H1 (cell line): Measurements from ENCODE around the gene TPST2. TPM values are rescaled to one million over a fixed set of nuclear protein-coding genes. Genes with fewer than 3 reads are reported as not detected.

Experiments
- CTCF ChIA-PET: fragments of 300-600 bp; sonication (Branson Sonifier 250); formaldehyde crosslinking; loops from one replicate; lab custom pipeline; 2021; ENCODE audit not compliant: partially characterized antibody; lab: Charles Lee
- POLR2A ChIA-PET: fragments of 300-600 bp; sonication (Branson Sonifier 250); formaldehyde crosslinking; loops from one replicate; lab custom pipeline; 2021; ENCODE audit warnings: inconsistent platforms; ENCODE audit not compliant: partially characterized antibody; lab: Charles Lee
- DNase-seq, 2 experiments: peaks; one replicate each; pipeline versions ENCODE4 v3.0.0 to v3.0.0-alpha.2; 2010 to 2022; ENCODE audit warnings: low spot score in 2 of 2, low read depth in 1 of 2, mixed read lengths in 1 of 2
- FAIRE-seq: peaks from 2 replicates; lab custom pipeline; 2011; peaks lifted over from hg19 to GRCh38; lab: Jason Lieb, UNC
- H2AFZ ChIP-seq: 2 replicates; pipeline ENCODE4 v1.8.1; 2012; ENCODE audit warnings: low read length, inconsistent platforms
- H2AK5ac ChIP-seq: 2 replicates; pipeline ENCODE4 v1.6.1; 2013; ENCODE audit warnings: low read depth, low read length
- H2BK120ac ChIP-seq: replicated peaks from 2 replicates; pipeline ENCODE3; 2013; ENCODE audit warnings: low read depth, low read length, inconsistent platforms
- H2BK12ac ChIP-seq: 2 replicates; pipeline ENCODE4 v1.6.1; 2013; ENCODE audit warnings: low read depth, low read length
- H2BK15ac ChIP-seq: 2 replicates; pipeline ENCODE4 v1.6.1; 2013; ENCODE audit warnings: low read length
- H2BK20ac ChIP-seq: 2 replicates; pipeline ENCODE4 v1.6.1; 2013; ENCODE audit warnings: low read length
- H2BK5ac ChIP-seq: 2 replicates; pipeline ENCODE4 v1.6.1; 2013; ENCODE audit warnings: low read depth, low read length
- H3K14ac ChIP-seq: 2 replicates; pipeline ENCODE4 v1.6.1; 2013; ENCODE audit warnings: inconsistent platforms; ENCODE audit not compliant: insufficient read length
- H3K18ac ChIP-seq: 2 replicates; pipeline ENCODE4 v1.6.1; 2013; ENCODE audit warnings: low read length; ENCODE audit errors: extremely low read depth
- H3K23ac ChIP-seq: 2 replicates; pipeline ENCODE4 v1.6.1; 2013; ENCODE audit warnings: inconsistent platforms; ENCODE audit not compliant: insufficient read length
- H3K23me2 ChIP-seq: 2 replicates; pipeline ENCODE4 v1.6.1; 2013; ENCODE audit warnings: low read depth, low read length
- H3K27ac ChIP-seq: 2 replicates; pipeline ENCODE4 v1.6.1; 2011; ENCODE audit warnings: low read depth, low read length, inconsistent platforms
- H3K27me3 ChIP-seq, 4 experiments: replicated peaks in 1 of 4; 1 replicate in 1 of 4; 2 replicates in 3 of 4; pipeline versions ENCODE4 v1.6.1 to v1.8.1; 2011 to 2013; ENCODE audit warnings: low read length in 3 of 4, mild to moderate bottlenecking in 3 of 4, inconsistent platforms in 2 of 4, mixed read lengths in 2 of 4, moderate library complexity in 1 of 4; ENCODE audit not compliant: control insufficient read depth in 3 of 4, insufficient read depth in 3 of 4; ENCODE audit errors: extremely low read depth in 1 of 4
- H3K36me3 ChIP-seq, 4 experiments: 2 replicates each; pipeline versions ENCODE4 v1.6.1 to v1.8.1; 2011 to 2013; ENCODE audit warnings: mild to moderate bottlenecking in 4 of 4, low read length in 3 of 4, moderate library complexity in 2 of 4, control low read depth in 1 of 4, inconsistent platforms in 1 of 4; ENCODE audit not compliant: insufficient read depth in 4 of 4, control insufficient read depth in 2 of 4
- H3K4ac ChIP-seq: replicated peaks from 2 replicates; pipeline ENCODE3; 2013; ENCODE audit warnings: low read length, low read depth, mixed read lengths, inconsistent platforms; ENCODE audit not compliant: insufficient read length
- H3K4me1 ChIP-seq, 4 experiments: replicated peaks in 1 of 4; 1 replicate in 1 of 4; 2 replicates in 3 of 4; pipeline versions ENCODE4 v1.6.1 to v1.8.1; 2011 to 2013; ENCODE audit warnings: low read length in 3 of 4, inconsistent platforms in 2 of 4, mixed read lengths in 1 of 4; ENCODE audit not compliant: insufficient read depth in 4 of 4, control insufficient read depth in 3 of 4
- H3K4me2 ChIP-seq, 2 experiments: 2 replicates each; pipeline versions ENCODE4 v1.6.1 to v1.8.1; 2011 to 2013; ENCODE audit warnings: low read depth in 2 of 2, low read length in 2 of 2, control low read depth in 1 of 2, inconsistent platforms in 1 of 2, mild to moderate bottlenecking in 1 of 2; ENCODE audit not compliant: insufficient read depth in 1 of 2
- H3K4me3 ChIP-seq, 4 experiments: fragments of 200-600, 300-600 bp in 1 of 4; sonication (generic), shearing (Covaris generic), sonication (Bioruptor Twin) in 1 of 4; 2 replicates each; pipeline versions ENCODE4 v1.5.1 to v1.8.1; 2011 to 2016; ENCODE audit warnings: low read length in 4 of 4, low read depth in 3 of 4, control low read depth in 2 of 4, inconsistent platforms in 2 of 4, mild to moderate bottlenecking in 2 of 4, mixed read lengths in 1 of 4, moderate library complexity in 1 of 4; ENCODE audit not compliant: insufficient read depth in 2 of 4; ENCODE audit errors: extremely low read depth in 1 of 4
- H3K56ac ChIP-seq: replicated peaks from 2 replicates; pipeline ENCODE3; 2013; ENCODE audit warnings: low read depth, mild to moderate bottlenecking, mixed read lengths, low read length, inconsistent platforms; ENCODE audit not compliant: insufficient read length
- H3K79me1 ChIP-seq: 2 replicates; pipeline ENCODE4 v1.6.1; 2013; ENCODE audit warnings: low read depth, low read length, control low read depth
- H3K79me2 ChIP-seq, 2 experiments: 2 replicates each; pipeline versions ENCODE4 v1.6.1 to v1.8.1; 2012 to 2013; ENCODE audit warnings: low read length in 2 of 2, mild to moderate bottlenecking in 2 of 2, inconsistent platforms in 1 of 2; ENCODE audit not compliant: insufficient read depth in 2 of 2, control insufficient read depth in 1 of 2
- H3K9ac ChIP-seq, 4 experiments: replicated peaks in 1 of 4; 1 replicate in 1 of 4; 2 replicates in 3 of 4; pipeline versions ENCODE4 v1.6.1 to v1.8.1; 2011 to 2013; ENCODE audit warnings: low read depth in 3 of 4, low read length in 3 of 4, control low read depth in 2 of 4, mild to moderate bottlenecking in 2 of 4, moderate library complexity in 2 of 4, inconsistent platforms in 1 of 4; ENCODE audit errors: extremely low read depth in 1 of 4
- H3K9me3 ChIP-seq, 2 experiments: 2 replicates each; pipeline versions ENCODE4 v1.6.1 to v1.8.1; 2012 to 2013; ENCODE audit warnings: mild to moderate bottlenecking in 2 of 2, moderate library complexity in 2 of 2, control low read depth in 1 of 2, inconsistent platforms in 1 of 2, low read depth in 1 of 2, low read length in 1 of 2, mixed read lengths in 1 of 2; ENCODE audit not compliant: insufficient read depth in 2 of 2
- H4K20me1 ChIP-seq, 2 experiments: replicated peaks in 1 of 2; 2 replicates each; pipeline versions ENCODE3 to v1.8.1; 2011 to 2013; ENCODE audit warnings: inconsistent platforms in 2 of 2, low read length in 2 of 2, mild to moderate bottlenecking in 1 of 2; ENCODE audit not compliant: insufficient read depth in 2 of 2, control insufficient read depth in 1 of 2
- H4K5ac ChIP-seq: 2 replicates; pipeline ENCODE4 v1.6.1; 2013; ENCODE audit warnings: low read length, low read depth, mixed read lengths, inconsistent platforms; ENCODE audit not compliant: insufficient read length
- H4K8ac ChIP-seq: 2 replicates; pipeline ENCODE4 v1.8.0; 2013; ENCODE audit warnings: mild to moderate bottlenecking, moderate library complexity, low read length, inconsistent platforms; ENCODE audit not compliant: insufficient read depth; ENCODE audit errors: extremely low read depth
- H4K91ac ChIP-seq: replicated peaks from 2 replicates; pipeline ENCODE3; 2013; ENCODE audit warnings: low read length, mixed read lengths, inconsistent platforms; ENCODE audit not compliant: insufficient read length
- GABPA ChIP-seq: IDR thresholded peaks from 2 replicates; pipeline ENCODE4 v1.6.1; 2011; ENCODE audit warnings: mild to moderate bottlenecking, low read length, moderate library complexity, borderline replicate concordance; ENCODE audit not compliant: insufficient read depth
- RAD21 ChIP-seq, 2 experiments: IDR thresholded peaks in 1 of 2; conservative IDR thresholded peaks in 1 of 2; 2 replicates each; pipeline ENCODE4 v1.6.1; 2011; ENCODE audit warnings: low read depth in 2 of 2, low read length in 2 of 2, improper control_type of control experiment in 1 of 2, inconsistent platforms in 1 of 2, mild to moderate bottlenecking in 1 of 2, moderate library complexity in 1 of 2
- TBP ChIP-seq: IDR thresholded peaks from 2 replicates; pipeline ENCODE4 v1.6.1; 2011; ENCODE audit warnings: low read depth, low read length, improper control_type of control experiment
- WGBS, 2 experiments: shearing (Covaris generic) in 1 of 2; methylation state at CpG; one replicate each; pipeline versions ENCODE4 v1.1.6 to v1.1.7; 2013 to 2015; ENCODE audit warnings: low lambda C conversion rate in 2 of 2, mixed read lengths in 2 of 2, inconsistent platforms in 1 of 2, low coverage in 1 of 2, missing lambda C conversion rate in 1 of 2; ENCODE audit not compliant: insufficient replicate concordance in 2 of 2, insufficient coverage in 1 of 2, insufficient read length in 1 of 2; ENCODE audit errors: extremely low coverage in 1 of 2, missing lambda C conversion rate in 1 of 2; 5-methylcytosine and 5-hydroxymethylcytosine counted together
- polyA plus RNA-seq, 7 experiments: library from polyadenylated mRNA; depleted of rRNA in 3 of 7; stranded (reverse) in 5 of 7; unstranded in 2 of 7; fragments of >200 nt in 5 of 7; fragments of 200-250 nt in 2 of 7; gene quantifications; 1 replicate in 5 of 7; 2 replicates in 1 of 7; 4 replicates in 1 of 7; pipeline versions ENCODE4 v1.2.1 to v1.2.3, GENCODE V29; 2011 to 2013; ENCODE audit warnings: missing spikeins in 2 of 7, mixed read lengths in 2 of 7
- total RNA-seq: library from RNA; stranded (reverse); fragmentation: NEBNext Ultra II Directional; extraction: Animal tissue kit (Norgen Biotek cat#: 25700); gene quantifications from 2 replicates; pipeline ENCODE4 v1.2.1, GENCODE V29; 2021
- TF ChIP-seq, protein P1 (sequence below), 3 experiments: IDR thresholded peaks; 1 replicate in 2 of 3; 2 replicates in 1 of 3; pipeline versions ENCODE4 v1.5.1 to v1.6.1; 2011; ENCODE audit warnings: low read length in 3 of 3, mild to moderate bottlenecking in 3 of 3, inconsistent platforms in 2 of 3, low read depth in 1 of 3, moderate library complexity in 1 of 3; ENCODE audit not compliant: insufficient read depth in 1 of 3; ENCODE audit errors: control extremely low read depth in 1 of 3

The TPST2 gene
- total and polyA plus RNA-seq, 2 of the 8 experiments (the other 6 are each of a cell fraction or from before 2014, with no cell fraction given), result 58.8 to 143 TPM

DNA sequence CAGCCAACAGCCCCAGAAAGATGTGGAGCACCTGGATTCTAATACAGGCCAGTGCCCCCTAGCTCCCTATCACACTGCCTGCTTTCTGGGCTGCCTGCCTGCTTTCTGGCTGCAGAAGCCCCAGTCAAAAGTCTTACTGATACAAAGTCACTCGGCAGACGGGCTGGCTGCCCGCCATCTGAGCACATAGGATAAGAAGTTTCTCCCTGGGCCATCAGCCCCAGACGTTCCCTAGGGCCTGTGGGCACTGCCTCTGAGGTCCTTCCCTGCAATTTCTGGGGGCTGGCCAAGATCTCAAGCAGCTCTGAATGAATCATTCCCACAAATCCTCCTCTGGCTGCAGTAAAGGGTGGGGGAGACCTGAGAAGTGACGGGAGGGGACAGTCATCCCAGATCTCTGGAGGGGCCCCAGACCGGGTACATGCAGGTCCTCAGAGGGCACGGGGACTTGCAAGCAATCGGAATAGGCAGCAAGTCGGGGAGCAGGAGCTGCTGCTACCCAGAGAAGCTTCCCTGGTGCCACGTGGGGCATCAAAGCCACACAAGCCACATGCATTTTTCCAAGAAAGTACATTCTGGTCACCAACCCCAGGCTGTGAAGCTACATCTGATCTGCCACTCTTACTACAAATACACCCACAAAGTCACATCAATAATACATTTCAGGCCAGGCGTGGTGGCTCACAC, 4.7 kb downstream of the TPST2 start:
- peaks cover 12% of the 10 kb centered on the region for H3K79me1 ChIP-seq
- DNase-seq (no peak), FAIRE-seq (no peak)
- CTCF ChIA-PET, result interaction anchor here (0.5 to 2.4 kb wide), 9 partner anchors 13 to 87 kb away, joined by 3 to 8 read pairs (median 4); no protein-coding TSS in a partner anchor
- no peak overlapping the region for H2BK15ac ChIP-seq
- no peaks in the 10 kb centered on the region for H3K27me3 ChIP-seq
- POLR2A ChIA-PET, result interaction anchor here (0.8 to 2.8 kb wide), 8 partner anchors 8 to 88 kb away, joined by 3 to 11 read pairs (median 4); no protein-coding TSS in a partner anchor
- no peak overlapping the region for H4K5ac ChIP-seq
- WGBS, 2 experiments, result 83% methylated on average over 11 of the region's 11 CpGs; no CpG with 5 or more reads in 1 of the 2 experiments
- no peak overlapping the region for H2BK120ac ChIP-seq
- H3K23ac ChIP-seq, result no peak overlapping the region
- H2AFZ ChIP-seq, result no peak overlapping the region
- H3K27ac ChIP-seq, result no peak overlapping the region
- TF ChIP-seq, protein P1, sequence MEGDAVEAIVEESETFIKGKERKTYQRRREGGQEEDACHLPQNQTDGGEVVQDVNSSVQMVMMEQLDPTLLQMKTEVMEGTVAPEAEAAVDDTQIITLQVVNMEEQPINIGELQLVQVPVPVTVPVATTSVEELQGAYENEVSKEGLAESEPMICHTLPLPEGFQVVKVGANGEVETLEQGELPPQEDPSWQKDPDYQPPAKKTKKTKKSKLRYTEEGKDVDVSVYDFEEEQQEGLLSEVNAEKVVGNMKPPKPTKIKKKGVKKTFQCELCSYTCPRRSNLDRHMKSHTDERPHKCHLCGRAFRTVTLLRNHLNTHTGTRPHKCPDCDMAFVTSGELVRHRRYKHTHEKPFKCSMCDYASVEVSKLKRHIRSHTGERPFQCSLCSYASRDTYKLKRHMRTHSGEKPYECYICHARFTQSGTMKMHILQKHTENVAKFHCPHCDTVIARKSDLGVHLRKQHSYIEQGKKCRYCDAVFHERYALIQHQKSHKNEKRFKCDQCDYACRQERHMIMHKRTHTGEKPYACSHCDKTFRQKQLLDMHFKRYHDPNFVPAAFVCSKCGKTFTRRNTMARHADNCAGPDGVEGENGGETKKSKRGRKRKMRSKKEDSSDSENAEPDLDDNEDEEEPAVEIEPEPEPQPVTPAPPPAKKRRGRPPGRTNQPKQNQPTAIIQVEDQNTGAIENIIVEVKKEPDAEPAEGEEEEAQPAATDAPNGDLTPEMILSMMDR (IDR thresholded peaks at IDR 0.05; ENCODE audit: control extremely low read depth in 1 of 3, insufficient read depth in 1 of 3, low read depth in 1 of 3, low read length in 3 of 3), result peak in 1 of 3 experiments; percentile 1; a peak in 1 of 4 replicates
- no peak for TF ChIP-seq TBP
- no peak for TF ChIP-seq GABPA
- peak in 1 of 2 experiments; percentile 17; a peak in 1 of 4 replicates for TF ChIP-seq RAD21 (IDR thresholded peaks at IDR 0.05 in 1 of 2, conservative IDR thresholded peaks at IDR 0.05 in 1 of 2; ENCODE audit: low read depth in 2 of 2, low read length in 2 of 2)
- H2BK20ac ChIP-seq, result no peak overlapping the region
- no peak overlapping the region for H3K4me2 ChIP-seq
- no peak overlapping the region for H2BK12ac ChIP-seq
- H4K20me1 ChIP-seq, result peaks cover 4 to 16% of the 10 kb centered on the region in 2 experiments
- no peak overlapping the region for H2BK5ac ChIP-seq
- H3K14ac ChIP-seq, result no peak overlapping the region
- H3K9me3 ChIP-seq, result no peaks in the 10 kb centered on the region
- H3K4ac ChIP-seq, result no peak overlapping the region
- no peak overlapping the region for H3K4me3 ChIP-seq
- H3K23me2 ChIP-seq, result peaks cover 7% of the 10 kb centered on the region; the same call in 1 of the 2 replicates
- H3K56ac ChIP-seq, result no peak overlapping the region
- peaks cover 4 to 17% (median 5%) of the 10 kb centered on the region in 4 experiments; a peak in 6 of 8 replicates for H3K36me3 ChIP-seq
- H2AK5ac ChIP-seq, result peak overlapping the region; percentile 42; the same call in 1 of the 2 replicates
- peaks cover 10 to 89% of the 10 kb centered on the region in 2 experiments; a peak in 3 of 4 replicates for H3K79me2 ChIP-seq
- H3K4me1 ChIP-seq, result peaks cover 5 to 29% (median 11%) of the 10 kb centered on the region in 4 experiments
- H4K91ac ChIP-seq, result no peak overlapping the region
- peak overlapping the region; percentile 47; the same call in 1 of the 2 replicates for H4K8ac ChIP-seq
- H3K18ac ChIP-seq, result no peak overlapping the region
- H3K9ac ChIP-seq, result no peak overlapping the region
